ENCODE data around the gene KEL.

Gene KEL

GRCh38 chr7:142962991-142963390 lies 828 bp upstream of the KEL start:
- TF ChIP-seq FOXP2 (optimal IDR thresholded peaks at IDR 0.05; ENCODE audit: borderline replicate concordance, extremely low read depth, extremely low read length, insufficient read depth) (no peak), TAF1 (IDR thresholded peaks at IDR 0.05; ENCODE audit: borderline replicate concordance, insufficient read depth, low read length) (no peak), POLR2AphosphoS5 (IDR thresholded peaks at IDR 0.05; ENCODE audit: low read depth, low read length) (no peak), REST (IDR thresholded peaks at IDR 0.05; ENCODE audit: insufficient read depth in 1 of 2, low read depth in 2 of 2, low read length in 2 of 2) (no peak), SIN3A (IDR thresholded peaks at IDR 0.05; ENCODE audit: borderline replicate concordance, insufficient read depth, low read length) (no peak)

- TF ChIP-seq REST (IDR thresholded peaks at IDR 0.05; ENCODE audit: insufficient read depth in 1 of 2, low read depth in 2 of 2, low read length in 2 of 2) (no peak), SIN3A (IDR thresholded peaks at IDR 0.05; ENCODE audit: borderline replicate concordance, insufficient read depth, low read length) (no peak), POLR2AphosphoS5 (IDR thresholded peaks at IDR 0.05; ENCODE audit: low read depth, low read length) (no peak), FOXP2 (optimal IDR thresholded peaks at IDR 0.05; ENCODE audit: borderline replicate concordance, extremely low read depth, extremely low read length, insufficient read depth) (no peak), TAF1 (IDR thresholded peaks at IDR 0.05; ENCODE audit: borderline replicate concordance, insufficient read depth, low read length) (no peak)
Observed at GRCh38 chr7:142961595-142961972, 579 bp downstream of the KEL start.

- TF ChIP-seq TAF1 (IDR thresholded peaks at IDR 0.05; ENCODE audit: borderline replicate concordance, insufficient read depth, low read length) (no peak), FOXP2 (optimal IDR thresholded peaks at IDR 0.05; ENCODE audit: borderline replicate concordance, extremely low read depth, extremely low read length, insufficient read depth) (no peak), POLR2AphosphoS5 (IDR thresholded peaks at IDR 0.05; ENCODE audit: low read depth, low read length) (no peak), REST (IDR thresholded peaks at IDR 0.05; ENCODE audit: insufficient read depth in 1 of 2, low read depth in 2 of 2, low read length in 2 of 2) (no peak), SIN3A (IDR thresholded peaks at IDR 0.05; ENCODE audit: borderline replicate concordance, insufficient read depth, low read length) (no peak)
Observed at GRCh38 chr7:142960955-142961512, 1.1 kb downstream of the KEL start.

- TF ChIP-seq SIN3A (IDR thresholded peaks at IDR 0.05; ENCODE audit: borderline replicate concordance, insufficient read depth, low read length) (no peak), REST (IDR thresholded peaks at IDR 0.05; ENCODE audit: insufficient read depth in 1 of 2, low read depth in 2 of 2, low read length in 2 of 2) (no peak), TAF1 (IDR thresholded peaks at IDR 0.05; ENCODE audit: borderline replicate concordance, insufficient read depth, low read length) (no peak), POLR2AphosphoS5 (IDR thresholded peaks at IDR 0.05; ENCODE audit: low read depth, low read length) (no peak), FOXP2 (optimal IDR thresholded peaks at IDR 0.05; ENCODE audit: borderline replicate concordance, extremely low read depth, extremely low read length, insufficient read depth) (no peak)
Observed at GRCh38 chr7:142959202-142959601, 3.0 kb downstream of the KEL start.

GRCh38 chr7:142957723-142958122 lies 4.4 kb downstream of the KEL start:
- TF ChIP-seq TAF1 (IDR thresholded peaks at IDR 0.05; ENCODE audit: borderline replicate concordance, insufficient read depth, low read length) (no peak), FOXP2 (optimal IDR thresholded peaks at IDR 0.05; ENCODE audit: borderline replicate concordance, extremely low read depth, extremely low read length, insufficient read depth) (no peak), REST (IDR thresholded peaks at IDR 0.05; ENCODE audit: insufficient read depth in 1 of 2, low read depth in 2 of 2, low read length in 2 of 2) (no peak), POLR2AphosphoS5 (IDR thresholded peaks at IDR 0.05; ENCODE audit: low read depth, low read length) (no peak), SIN3A (IDR thresholded peaks at IDR 0.05; ENCODE audit: borderline replicate concordance, insufficient read depth, low read length) (no peak)
